ENCODE measurements around the gene CALU.

The CALU gene

DNA sequence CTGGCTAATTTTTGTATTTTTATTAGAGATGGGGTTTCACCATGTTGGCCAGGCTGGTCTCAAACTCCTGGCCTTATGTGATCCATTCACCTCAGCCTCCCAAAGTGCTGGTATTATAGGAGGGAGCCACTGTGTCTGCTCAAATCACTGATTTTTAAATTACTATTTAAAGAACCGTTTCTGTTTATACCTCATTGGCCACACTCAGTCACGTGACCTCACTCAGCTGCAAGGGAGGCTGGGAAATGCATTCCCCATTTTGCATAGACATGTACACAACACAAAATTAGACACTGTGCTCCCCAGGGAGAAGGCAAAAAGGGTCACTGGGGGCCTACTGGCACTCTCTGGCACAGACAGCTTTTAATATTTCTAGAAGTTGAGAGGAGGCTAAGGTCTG is 13.6 kb upstream of the CALU start:
- DNase-seq: no peak

DNA sequence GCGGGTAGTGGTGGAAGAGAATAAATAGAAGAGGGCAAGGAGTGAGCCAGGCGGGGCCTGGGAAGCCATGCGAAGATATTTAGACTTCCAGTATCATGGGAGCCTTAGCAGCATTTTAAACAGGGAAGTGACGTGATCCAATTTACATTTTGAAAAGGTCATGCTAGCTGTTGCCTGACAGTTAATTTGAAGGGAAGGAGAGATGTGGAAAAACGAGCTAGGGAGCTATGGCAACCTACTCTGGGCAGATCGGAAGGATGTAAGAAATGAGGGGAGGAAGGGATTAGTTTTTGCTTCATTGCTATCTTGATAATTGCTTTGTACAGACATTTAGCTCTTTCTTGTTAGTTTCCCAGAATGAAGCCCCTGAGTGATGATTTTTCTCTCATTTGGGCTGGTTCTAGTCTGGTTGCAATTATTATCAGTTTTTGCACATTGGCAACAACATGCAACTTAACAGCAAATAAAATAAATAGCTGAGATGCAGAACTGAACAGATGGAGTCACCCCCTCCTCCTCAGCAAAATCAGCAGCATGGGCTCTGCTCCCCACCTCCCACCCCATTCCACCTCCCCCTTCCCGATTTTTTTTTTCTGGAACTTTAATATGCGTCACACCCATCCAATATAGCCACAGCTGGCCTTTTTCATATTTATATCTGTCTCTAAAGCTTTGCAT is 13.0 kb upstream of the CALU start:
- DNase-seq: no peak

DNA sequence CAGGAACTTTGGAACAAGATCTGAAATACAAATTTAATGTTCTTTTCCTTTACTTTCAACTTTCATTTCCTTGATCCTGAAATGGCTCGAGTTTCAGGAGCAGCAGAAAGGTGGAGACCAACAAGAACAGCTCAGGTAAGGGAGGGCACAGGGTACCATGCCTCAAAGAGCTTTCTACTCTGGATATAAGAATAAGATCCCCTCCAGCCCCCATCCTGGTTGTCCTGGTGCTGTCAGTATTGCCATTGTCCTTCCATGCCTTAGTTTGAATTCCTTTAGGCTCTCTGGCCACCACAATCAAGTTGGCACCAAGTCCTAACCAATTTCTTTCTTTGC is 12.5 kb upstream of the CALU start:
- no peak for DNase-seq

DNA sequence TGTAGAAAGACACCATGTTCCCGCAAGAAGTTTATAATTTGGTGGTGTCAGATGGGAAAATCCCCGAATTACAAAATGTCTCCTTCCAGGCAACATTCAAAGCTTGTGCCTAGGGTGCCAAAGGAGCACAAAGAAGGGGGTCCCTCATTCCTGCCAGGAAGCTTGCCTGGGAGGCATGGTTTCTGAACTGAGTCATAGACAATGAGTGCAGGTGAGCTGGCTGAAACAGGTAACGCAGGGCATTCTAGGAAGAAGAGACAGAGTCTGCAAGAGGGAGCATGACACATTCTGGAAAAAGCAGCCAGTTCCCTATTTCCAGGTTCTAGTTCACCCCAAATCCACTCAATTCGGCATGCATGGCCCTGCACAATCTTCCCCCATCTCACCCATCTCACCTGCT is 11.9 kb upstream of the CALU start:
- DNase-seq: no peak

DNA sequence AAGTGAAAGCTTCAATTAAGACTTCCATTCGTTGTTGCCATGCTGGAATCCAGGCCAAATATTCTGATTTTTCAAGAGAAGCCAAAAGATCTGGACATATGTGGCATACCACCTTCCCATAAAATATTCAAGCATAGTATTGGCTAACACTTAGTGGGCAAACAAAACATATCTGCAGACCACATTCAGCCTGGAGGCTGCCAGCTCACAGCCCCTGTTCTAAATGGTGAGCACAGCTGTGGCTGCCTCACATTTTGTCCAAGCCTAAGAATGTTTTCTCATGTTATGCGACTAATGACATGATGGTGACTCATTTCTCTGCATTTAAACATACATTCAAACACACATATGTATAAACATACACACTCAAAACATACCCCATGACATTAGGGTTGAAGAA is 10.6 kb upstream of the CALU start:
- DNase-seq: no peak

DNA sequence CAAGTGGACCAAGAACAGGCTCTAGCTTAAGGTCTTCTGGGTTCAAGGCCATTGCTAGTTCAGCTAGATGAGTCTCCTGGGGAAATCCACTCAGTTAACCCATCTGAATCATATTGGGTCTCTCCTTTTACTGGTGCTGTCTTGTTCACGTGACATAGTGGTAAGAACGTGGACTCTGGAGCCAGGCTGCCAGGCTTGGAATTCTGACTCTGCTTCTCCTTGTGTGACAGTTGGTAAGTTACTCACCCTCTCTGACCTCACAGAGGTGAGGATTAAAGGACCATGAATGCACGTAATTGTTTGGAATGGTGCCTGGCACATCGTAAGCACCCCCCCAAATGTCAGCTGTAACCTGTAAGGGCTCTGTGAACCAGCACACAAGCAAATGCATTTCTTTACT is 9.7 kb upstream of the CALU start:
- no peak for DNase-seq

DNA sequence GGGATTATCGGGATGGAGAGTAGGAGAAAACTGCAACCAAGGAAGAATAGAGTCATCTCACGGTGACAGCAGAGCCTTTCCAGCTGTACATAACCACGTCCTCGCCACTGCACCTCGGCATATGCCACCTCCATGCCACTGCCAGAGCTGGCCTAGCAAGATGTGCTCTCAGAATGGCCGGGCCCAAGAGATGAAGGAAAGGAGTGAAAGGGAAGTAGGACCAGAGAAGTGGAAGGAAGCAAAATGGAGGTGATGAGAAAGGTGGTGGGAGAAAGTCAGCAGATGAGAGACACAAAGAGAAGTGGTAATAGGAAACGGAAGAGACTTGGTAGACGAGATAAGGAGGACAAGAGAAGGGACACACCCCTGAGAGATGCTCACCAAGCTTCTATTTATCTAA is 8.0 kb upstream of the CALU start:
- no peak for DNase-seq

DNA sequence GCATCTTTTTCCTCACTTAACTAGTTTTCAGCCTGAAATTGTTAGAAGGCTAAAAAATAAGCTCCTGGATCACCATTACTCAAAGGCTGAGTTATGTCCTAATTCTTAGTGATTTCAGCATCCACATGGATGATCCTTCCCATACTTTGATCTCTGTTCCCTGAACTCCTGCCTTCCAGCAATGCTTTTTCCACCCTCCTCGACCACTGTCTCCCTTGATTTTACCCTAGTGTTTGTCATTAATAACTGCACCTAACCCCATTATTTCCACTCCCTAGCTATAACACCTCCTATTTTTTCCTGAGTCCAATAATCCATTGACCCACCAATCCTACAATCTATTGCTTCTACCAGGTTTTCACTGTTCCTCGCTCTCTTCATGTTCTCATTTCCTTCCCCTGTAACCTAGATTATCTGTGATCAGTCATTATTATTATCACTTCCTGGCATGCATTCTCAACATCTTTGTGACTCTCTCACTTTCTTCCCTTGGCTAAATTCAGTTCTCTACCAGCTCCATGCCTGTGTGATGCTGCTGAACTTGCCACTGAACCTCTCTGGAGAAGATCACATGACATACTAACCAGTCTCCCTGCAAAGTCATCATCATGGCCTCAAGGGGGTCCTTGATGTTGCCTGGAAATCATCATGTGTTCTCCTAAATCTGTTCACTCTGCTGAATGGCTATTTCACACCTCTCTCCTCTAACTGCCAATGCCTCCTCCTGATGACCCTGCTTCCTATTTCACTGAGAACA is 6.5 kb upstream of the CALU start:
- DNase-seq: no peak

DNA sequence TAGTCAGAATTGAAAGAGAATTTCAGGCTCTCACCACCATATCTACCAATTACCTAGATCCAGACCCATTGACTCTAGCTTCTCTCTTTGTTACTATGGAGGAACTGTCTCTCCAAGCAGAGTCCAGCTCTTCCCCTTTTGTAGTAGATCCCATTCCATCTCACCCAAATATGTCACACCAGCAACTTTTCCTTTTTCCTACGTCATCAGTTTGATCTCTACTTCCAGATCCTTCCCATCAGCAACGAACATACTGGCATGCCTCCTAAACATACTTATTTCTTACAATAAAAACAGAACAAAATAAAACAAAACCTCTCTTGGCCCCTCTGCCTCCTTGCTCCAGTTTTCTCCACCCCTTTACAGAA is 5.9 kb upstream of the CALU start:
- DNase-seq: no peak

DNA sequence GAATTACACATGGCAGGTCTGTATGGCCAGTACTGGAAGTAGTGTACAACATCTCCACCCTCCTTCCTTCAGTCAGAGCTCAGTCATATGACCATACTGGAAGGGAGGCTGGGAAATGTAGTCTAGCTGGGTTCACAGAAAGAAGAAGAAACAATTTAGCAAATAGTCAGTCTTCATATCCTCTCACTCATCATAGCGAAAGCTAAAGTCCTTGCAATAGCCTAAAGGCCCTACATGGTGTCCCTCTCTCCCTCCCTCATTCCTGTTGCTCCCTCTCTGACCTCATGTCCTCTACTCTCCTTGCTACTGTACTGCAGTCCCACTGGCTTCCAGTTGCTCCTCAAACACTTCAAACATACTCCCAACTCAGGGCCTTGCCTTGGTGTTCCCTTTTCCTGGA is 4.3 kb upstream of the CALU start:
- no peak for DNase-seq

DNA sequence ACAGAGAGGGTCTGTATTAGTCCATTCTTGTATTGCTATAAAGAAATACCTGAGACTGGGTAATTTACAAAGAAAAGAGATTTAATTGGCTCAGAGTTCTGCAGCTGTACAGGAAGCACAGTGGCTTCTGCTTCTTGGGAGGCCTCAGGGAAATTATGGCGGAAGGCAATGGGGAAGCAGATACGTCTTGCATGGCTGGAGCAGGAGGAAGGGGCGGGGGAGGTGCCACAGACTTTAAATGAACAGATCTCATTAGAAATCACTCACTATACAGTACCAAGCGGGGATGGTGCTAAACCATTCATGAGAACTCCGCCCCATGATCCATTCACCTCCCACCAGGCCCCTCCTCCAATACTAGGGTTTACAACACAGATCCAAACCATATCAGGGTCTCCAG is 3.7 kb upstream of the CALU start:
- no peak for DNase-seq

DNA sequence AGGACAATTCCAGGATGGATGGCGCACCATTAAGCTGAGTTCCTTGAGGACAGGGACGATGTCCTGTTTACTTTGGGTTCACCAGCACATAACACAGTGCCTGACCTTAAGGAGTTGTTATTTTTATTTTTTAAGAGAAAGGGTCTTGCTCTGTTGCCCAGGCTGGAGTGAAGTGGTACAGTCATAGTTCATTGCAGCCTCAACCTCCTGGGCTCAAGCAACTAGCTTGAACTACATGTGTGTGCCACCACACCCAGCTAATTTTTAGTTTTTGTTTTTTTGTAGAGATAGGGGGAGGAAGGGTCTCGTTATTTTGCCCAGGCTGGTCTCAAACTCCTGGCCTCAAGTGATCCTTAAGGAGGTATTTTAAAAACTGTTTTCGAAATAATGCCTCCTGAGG is 1.7 kb upstream of the CALU start:
- no peak for DNase-seq

DNA sequence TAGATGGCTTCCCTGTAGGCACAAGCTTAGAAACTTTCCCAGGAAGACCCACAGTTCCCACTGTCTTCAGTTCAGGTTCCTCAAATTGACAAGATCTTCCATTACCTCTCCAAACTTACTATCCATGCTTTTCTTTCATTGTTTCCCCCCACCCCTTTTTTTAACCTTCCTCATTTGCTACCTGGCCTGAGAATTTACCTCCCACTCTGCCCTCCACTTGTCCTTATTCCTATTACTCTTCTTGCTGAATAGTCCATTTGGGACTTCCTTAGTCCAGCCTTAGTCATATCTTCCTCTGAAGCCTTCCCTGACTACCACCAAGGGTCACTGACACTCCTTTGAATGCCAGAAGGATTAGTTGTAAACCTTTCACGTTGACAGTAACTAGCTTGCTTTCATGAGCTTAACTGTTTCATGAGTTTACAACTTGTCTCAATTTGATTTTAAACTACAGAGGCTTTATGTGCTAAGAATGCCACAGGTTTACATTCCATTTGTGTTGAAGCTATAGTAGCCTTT is 1.2 kb upstream of the CALU start:
- no peak for DNase-seq

DNA sequence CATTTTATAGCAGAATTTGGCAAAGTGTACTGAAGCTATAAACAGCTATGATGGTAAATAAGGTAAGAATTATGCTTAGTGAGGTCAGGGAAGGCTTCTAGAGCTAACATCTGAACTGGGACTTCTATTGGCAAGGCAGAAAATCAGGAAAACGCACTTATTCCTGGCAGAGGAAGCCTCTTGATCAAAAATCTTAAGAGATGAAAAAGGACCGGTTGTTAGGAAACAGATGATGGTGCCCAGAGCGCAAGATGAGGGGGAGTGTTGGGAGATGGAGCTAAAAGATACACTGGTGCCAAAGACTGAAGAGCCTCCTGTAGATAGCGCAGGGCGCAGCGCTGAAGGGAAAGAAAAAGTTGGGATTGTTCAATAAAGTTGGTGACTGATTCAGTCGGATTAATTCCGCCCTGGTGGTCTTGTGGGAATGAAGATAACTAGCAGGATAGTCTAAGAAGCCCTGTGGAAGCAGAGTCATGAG is 550 bp upstream of the CALU start:
- DNase-seq: no peak

DNA sequence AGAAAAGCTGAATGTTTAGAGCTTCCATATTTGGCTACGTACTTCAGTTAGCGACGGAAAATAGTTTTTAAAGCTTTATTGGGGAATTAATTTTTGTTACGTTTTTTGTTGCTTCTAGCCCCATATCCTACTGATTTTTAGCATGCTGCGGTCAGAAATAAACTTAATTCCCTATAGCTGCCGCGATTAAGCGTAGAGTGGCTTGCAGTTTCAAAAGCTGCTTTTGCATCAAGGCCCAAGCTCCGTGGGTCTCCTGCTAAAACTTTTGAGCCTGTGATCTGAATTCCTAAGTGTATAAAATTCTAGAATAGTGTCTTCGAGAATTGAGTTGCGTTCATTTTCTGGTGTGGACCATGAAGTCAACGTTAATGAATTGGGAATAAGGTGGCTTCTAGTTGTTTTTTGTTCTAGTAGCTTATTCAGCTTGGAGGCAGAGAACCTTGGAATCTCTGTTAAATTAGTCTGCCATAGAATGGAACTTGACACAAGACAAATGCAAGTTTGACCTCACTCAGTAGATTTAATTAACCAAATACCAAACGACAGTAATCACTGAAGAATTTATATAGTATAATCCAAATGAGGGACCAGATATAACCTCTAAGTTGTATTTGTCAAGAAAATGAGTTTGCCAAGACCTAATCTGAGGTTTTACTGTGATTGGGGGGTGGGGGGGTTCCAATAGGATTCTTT is 977 bp downstream of the CALU start:
- no peak for DNase-seq

DNA sequence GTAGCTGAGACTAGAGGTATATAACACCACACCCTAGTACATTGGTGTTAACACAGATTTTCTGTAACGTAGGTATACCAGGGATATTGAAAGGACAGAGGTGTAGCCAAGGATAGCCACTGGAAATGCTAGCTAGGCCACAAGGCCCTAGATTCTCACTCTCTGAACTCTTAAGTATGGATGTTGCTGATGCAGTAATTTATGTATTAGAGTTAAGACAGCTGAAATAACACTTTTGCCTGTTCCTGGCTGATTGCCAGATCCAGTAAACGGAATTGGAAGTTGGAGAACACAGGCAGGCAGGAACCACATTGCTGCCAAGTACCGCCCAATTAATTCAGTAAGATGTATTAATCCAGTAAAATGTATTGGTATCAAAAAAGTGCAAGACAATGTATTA is 1.8 kb downstream of the CALU start:
- DNase-seq: no peak

DNA sequence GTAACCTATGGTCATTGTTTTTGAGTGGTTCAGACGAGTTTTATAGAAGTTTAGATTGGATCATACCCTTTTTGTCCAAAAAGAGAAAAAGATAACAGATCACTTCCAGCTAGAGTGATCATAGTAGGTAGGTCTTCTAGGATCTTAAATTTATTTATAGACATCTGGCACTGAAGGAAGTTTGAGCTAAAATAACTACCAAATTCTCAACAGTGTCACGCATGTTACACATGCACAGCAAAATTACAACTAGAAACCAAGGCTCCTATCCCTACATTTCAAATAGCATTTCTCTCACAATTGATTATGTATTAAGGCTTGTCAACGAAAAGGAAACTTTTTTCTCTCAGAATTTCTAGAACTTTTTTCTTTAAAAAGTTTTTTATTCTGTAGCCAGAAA is 2.3 kb downstream of the CALU start:
- DNase-seq: no peak

DNA sequence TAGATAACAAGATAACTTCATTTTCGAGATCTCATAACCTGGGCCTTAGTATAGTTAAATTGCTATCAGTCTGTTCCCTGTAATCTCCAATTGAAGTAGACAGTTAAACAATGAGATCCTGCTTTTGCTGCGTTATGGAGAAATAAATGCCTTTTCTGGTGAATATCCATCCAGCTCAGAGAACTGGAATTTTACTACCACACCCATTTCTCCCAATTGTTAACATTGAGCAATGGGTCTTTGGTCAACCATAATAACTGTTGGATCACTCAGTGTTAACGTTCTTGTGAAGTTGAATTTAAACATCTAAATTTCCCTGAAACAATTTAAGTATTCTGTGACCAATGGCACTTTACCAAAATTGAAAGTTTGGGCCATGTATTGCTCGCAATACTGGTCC is 3.0 kb downstream of the CALU start:
- no peak for DNase-seq

DNA sequence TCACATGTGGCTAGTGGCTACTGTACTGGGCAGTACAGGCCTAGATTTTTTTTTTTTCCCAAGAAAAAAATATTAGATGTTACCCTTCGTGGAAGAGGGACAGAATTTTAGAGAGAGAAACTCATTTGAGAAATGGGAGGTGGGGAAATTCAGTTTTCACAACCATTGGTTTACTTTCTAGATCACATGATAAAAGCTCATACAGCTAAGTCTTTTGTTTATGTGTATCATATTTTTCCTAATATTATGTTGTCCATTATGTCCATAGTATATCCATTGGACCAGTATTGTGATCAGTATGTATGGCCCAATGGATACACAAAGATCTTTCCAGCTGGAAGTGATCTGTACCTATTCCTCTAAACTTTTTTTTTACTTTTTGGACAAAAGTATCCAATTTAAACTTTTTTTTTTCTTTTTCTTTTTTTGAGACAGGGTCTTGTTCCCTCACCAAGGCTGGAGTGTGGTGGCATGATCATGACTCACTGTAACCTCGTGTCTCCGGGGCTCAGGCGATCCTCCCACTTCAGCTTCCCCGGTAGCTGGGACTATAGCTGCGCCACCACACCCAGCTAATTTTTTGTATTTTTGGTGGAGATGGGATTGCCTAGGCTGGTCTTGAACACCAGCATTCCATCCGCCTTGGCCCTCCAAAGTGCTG is 4.1 kb downstream of the CALU start:
- no peak for DNase-seq

DNA sequence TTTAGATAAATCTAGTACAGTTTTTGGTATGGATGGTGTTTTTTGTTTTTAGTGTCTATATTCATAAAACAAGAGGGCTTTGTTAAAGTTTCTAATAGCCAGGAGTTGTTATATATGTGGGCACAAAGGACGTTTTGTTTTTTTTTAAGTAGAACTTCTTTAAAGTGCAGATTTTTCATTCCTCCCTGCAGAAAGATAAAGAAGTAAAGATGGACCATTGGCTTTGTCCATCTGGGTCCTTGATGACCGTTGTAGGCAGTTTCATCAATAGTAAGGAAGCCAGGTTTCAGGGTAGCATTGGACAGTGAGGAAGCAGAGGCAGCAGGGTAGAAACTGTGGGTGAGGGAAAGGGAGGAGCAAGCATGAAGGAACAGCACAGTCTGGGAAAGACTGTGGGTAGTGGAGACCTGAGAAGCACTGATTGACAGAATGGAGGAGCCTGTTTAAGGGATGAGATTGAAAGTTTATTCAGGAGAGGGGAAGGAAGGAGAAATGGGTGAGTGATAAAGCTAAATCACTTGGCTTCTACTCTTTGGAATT is 5.3 kb downstream of the CALU start:
- no peak for DNase-seq

DNA sequence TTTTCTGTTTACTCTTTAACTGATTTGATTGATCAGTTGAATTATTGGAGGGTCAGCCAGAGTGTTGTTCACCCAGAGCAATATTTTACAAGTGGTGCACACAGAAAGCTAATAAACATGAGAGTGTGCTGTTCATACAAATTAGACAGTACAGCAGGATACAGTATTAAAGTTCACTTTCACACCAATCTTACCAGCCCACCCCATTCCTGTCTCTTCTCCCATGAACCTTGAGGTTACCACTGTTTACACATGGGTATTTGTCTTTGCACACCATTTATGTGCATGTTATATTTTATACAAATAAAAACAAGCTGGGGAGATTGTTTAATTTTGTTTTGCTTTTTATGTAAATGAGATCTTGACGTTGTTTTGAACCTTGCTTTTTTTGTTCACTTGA is 6.5 kb downstream of the CALU start:
- DNase-seq: no peak

DNA sequence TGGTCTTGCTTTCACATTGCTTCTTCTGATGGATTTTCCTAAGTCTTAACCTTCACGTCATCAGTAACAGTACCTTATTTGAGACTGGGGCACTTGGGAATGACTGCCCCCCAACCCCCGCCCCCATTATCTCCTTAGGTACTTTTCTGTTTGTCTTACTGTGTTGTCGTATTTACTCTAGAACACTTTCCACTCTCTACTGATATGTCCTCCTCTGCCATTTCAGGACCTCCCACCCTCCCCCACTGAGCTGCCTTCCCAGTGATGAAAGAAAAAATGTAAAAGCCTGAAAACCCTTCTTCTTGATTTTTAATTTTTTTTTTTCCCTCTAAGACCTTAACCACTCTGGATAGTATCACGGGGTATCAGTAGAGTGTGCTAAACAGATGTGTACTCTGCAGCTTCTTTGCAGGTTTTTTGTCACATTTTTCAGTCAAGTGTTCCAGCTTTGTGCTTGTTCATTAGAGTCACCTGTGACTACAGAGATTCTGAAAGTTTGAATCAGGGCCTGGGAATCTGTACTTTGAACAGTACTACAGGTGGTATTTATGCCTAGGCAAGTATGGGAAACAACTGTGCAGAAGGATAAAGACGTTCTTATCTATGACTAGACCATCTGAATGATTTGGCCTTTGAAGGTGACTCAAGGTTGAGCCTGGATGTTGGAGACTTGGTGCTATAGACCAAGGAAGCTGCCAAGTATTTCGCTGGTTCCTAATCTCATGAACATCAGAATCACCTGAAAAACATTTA is 8.3 kb downstream of the CALU start:
- DNase-seq: no peak

DNA sequence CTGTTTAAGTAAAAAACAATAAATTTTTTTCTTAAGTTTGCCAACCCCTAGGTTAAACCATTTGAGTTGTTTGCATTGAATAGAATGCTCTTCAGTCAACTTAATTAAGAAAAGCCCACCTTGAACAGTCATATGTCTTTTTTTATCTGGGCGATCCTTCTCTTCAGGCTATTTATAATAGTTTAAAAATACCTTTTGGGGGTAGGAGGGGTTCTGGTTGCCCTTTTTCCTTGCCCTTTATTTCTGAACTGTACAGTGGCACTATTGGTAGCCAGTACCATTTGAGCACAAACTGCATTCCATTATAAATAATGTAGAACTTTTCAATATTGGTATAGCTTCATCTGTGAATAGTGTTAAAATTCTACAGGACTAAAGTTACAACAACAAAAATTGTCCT is 13.1 kb downstream of the CALU start:
- no peak for DNase-seq
